Measurements from ENCODE around the gene MYH11. TPM values are rescaled to one million over a fixed set of nuclear protein-coding genes. Genes with fewer than 3 reads are reported as not detected.

Gene MYH11
- total and polyA plus RNA-seq, 10 of the 15 experiments (the other 5 are each of a cell fraction or from before 2014, with no cell fraction given): 0.01 to 1.9 (median 0.13) TPM; not detected in 1

- TF ChIP-seq RUNX3 (IDR thresholded peaks at IDR 0.05; ENCODE audit: low read length): peak; percentile 54
- TF ChIP-seq GATAD2B (conservative IDR thresholded peaks at IDR 0.05; ENCODE audit: low read depth): no peak
- peak; percentile 91 for TF ChIP-seq IRF4 (IDR thresholded peaks at IDR 0.05; ENCODE audit: low read depth, low read length)
- no peak for TF ChIP-seq ELK1 (IDR thresholded peaks at IDR 0.05; ENCODE audit: low read depth, low read length)
- TF ChIP-seq BACH1 (IDR thresholded peaks at IDR 0.05; ENCODE audit: borderline replicate concordance): peak; percentile 99
Measured at GRCh38 chr16:15897834-15898254, 41.0 kb upstream of the MYH11 start (continued).

GRCh38 chr16:15897121-15897780, 40.4 kb upstream of the MYH11 start:
- ChIA-PET RAD21 (ENCODE audit: unreplicated experiment) (interaction anchor here (0.7 to 1.2 kb wide), 4 partner anchors 9 to 53 kb away, joined by 4 to 5 read pairs (median 4); partner anchors contain the start of gene CEP20), SMC1A (ENCODE audit: uncharacterized antibody, unreplicated experiment) (interaction anchor here (0.9 to 4.1 kb wide), 5 partner anchors 10 to 53 kb away, joined by 3 to 37 read pairs (median 3); partner anchors contain the start of gene CEP20), POLR2A (interaction anchor here (0.7 to 2.3 kb wide), 4 partner anchors 9 to 111 kb away, joined by 4 to 13 read pairs (median 7); partner anchors contain the start of gene CEP20), CTCF (interaction anchor here (0.6 to 1.7 kb wide), 4 partner anchors 9 to 1611 kb away, joined by 3 to 10 read pairs (median 4); partner anchors contain the start of gene CEP20)
- Histone ChIP-seq H3K36me3 (ENCODE audit: control insufficient read depth in 2 of 2, insufficient read depth in 2 of 2, low read length in 1 of 2) (no peaks in the 10 kb centered on the region), H3K9me3 (replicated peaks; ENCODE audit: control insufficient read depth, insufficient read depth, low read length) (no peaks in the 10 kb centered on the region), H4K20me1 (ENCODE audit: control insufficient read depth, insufficient read depth) (no peaks in the 10 kb centered on the region), H3K9ac (ENCODE audit: control insufficient read depth, insufficient read depth, low read length) (peak overlapping the region; percentile 43; the same call in 1 of the 2 replicates), H3K79me2 (ENCODE audit: control insufficient read depth, insufficient read depth, low read length) (no peaks in the 10 kb centered on the region), H3K4me3 (peak overlapping the region; percentile 53), H3K4me2 (ENCODE audit: control insufficient read depth, insufficient read depth) (peak overlapping the region; percentile 56), H3K27ac (ENCODE audit: control insufficient read depth, insufficient read depth) (peak overlapping the region; percentile 88), H3K27me3 (replicated peaks in 1 of 2; ENCODE audit: control insufficient read depth in 2 of 2, insufficient read depth in 2 of 2, low read length in 1 of 2) (no peaks in the 10 kb centered on the region), H3K4me1 (ENCODE audit: control insufficient read depth, insufficient read depth, low read length) (peaks cover 37% of the 10 kb centered on the region), H2AFZ (ENCODE audit: control insufficient read depth, low read depth, low read length) (peak overlapping the region; percentile 55)
- ATAC-seq (no peak; the same call in 2 of the 3 replicates), DNase-seq (ENCODE audit: low read depth, low spot score) (no peak), FAIRE-seq (no peak)
- no TSS peak for BruUV-seq (replicated peaks)
- 0 out of 2 replicates have a peak, but pooled peaks have one; percentile 19 for TF ChIP-seq MLLT1 (IDR thresholded peaks at IDR 0.05)
- peak; percentile 23; the same call in 1 of the 2 replicates for TF ChIP-seq ZBTB33 (IDR thresholded peaks at IDR 0.05)
- no peak for TF ChIP-seq NR2C1 (IDR thresholded peaks at IDR 0.05)
- intact Hi-C loops (cut with micrococcal nuclease; ENCODE audit: unreplicated experiment): loop anchor here (5.0 kb wide), 1 partner anchor 110 kb away; no protein-coding TSS in a partner anchor
- in situ Hi-C loops (cut with MboI): no loop called here
- 80% methylated on average over 8 of the region's 8 CpGs for WGBS (ENCODE audit: insufficient coverage, insufficient replicate concordance, low lambda C conversion rate, missing lambda C conversion rate)
